ENCODE measurements around the gene MRTO4.

- TF ChIP-seq CTCF (IDR thresholded peaks at IDR 0.05), result no peak
- no peak for TF ChIP-seq POLR2A (IDR thresholded peaks at IDR 0.05)
Measured at GRCh38 chr1:19232524-19232846, 19.1 kb upstream of the MRTO4 start.
